GM18508 (cell line): Measurements from ENCODE around the gene HMGN1.

Source experiments
- ATAC-seq: cut with Tn5 transposase; IDR thresholded peaks from one replicate; pipeline ENCODE4 v1.9.1; 2021; ENCODE audit warnings: moderate number of reproducible peaks; ENCODE audit not compliant: insufficient read depth, unreplicated experiment

Gene HMGN1

GRCh38 chr21:39313042-39313570, 35.8 kb downstream of the HMGN1 start:
- ATAC-seq: no peak

- ATAC-seq: peak; percentile 69
These were observed 36.5 kb downstream of the HMGN1 start for GRCh38 chr21:39312112-39313041.

GRCh38 chr21:39311164-39311563, 37.7 kb downstream of the HMGN1 start:
- ATAC-seq: no peak

- no peak for ATAC-seq
These were observed 41.4 kb downstream of the HMGN1 start for GRCh38 chr21:39307466-39307865.

- no peak for ATAC-seq
These were observed 48.3 kb downstream of the HMGN1 start for GRCh38 chr21:39300587-39300986.

- no peak for ATAC-seq
These were observed 52.0 kb downstream of the HMGN1 start for GRCh38 chr21:39296891-39297290.
